Memory B cell (primary cell): Measurements from ENCODE around the gene SH2D3A.

Source experiments
- ATAC-seq: fragments of 150-1000 bp; cut with Tn5 transposase; 2 replicates; pipeline ENCODE4 v1.10.0; 2021; ENCODE audit warnings: low read depth, mild to moderate bottlenecking, moderate library complexity
- DNase-seq, 2 donors: peaks; one replicate each; pipeline ENCODE4 v3.0.0; 2022; ENCODE audit warnings: low spot score in 2 of 2
- H3K27ac Mint-ChIP-seq: one replicate; pipeline ENCODE4 v1.8.0; 2022; ENCODE audit warnings: mild to moderate bottlenecking, moderate library complexity, mixed read lengths
- H3K27me3 Mint-ChIP-seq: one replicate; pipeline ENCODE4 v1.8.0; 2022; ENCODE audit warnings: mixed read lengths
- H3K36me3 Mint-ChIP-seq: one replicate; pipeline ENCODE4 v1.8.0; 2022; ENCODE audit warnings: mild to moderate bottlenecking, mixed read lengths
- H3K4me1 Mint-ChIP-seq: one replicate; pipeline ENCODE4 v1.8.0; 2022; ENCODE audit warnings: mixed read lengths
- H3K4me3 Mint-ChIP-seq: one replicate; pipeline ENCODE4 v1.8.0; 2022; ENCODE audit warnings: mild to moderate bottlenecking, moderate library complexity, mixed read lengths
- H3K9me3 Mint-ChIP-seq: one replicate; pipeline ENCODE4 v1.8.0; 2022; ENCODE audit warnings: mixed read lengths

Gene SH2D3A

GRCh38 chr19:6733338-6734095 lies 33.7 kb downstream of the SH2D3A start:
- Mint-ChIP-seq H3K36me3 (peaks cover 15% of the 10 kb centered on the region), H3K4me1 (peaks cover 24% of the 10 kb centered on the region), H3K9me3 (no peaks in the 10 kb centered on the region), H3K27me3 (no peaks in the 10 kb centered on the region), H3K27ac (no peak overlapping the region), H3K4me3 (no peak overlapping the region)
- no peak for ATAC-seq
- DNase-seq, result no peak

GRCh38 chr19:6732803-6733337 lies 34.4 kb downstream of the SH2D3A start:
- DNase-seq (no peak), ATAC-seq (no peak)
- H3K27ac Mint-ChIP-seq, result no peak overlapping the region
- H3K4me3 Mint-ChIP-seq, result no peak overlapping the region
- peaks cover 15% of the 10 kb centered on the region for H3K36me3 Mint-ChIP-seq
- no peaks in the 10 kb centered on the region for H3K27me3 Mint-ChIP-seq
- peaks cover 23% of the 10 kb centered on the region for H3K4me1 Mint-ChIP-seq
- H3K9me3 Mint-ChIP-seq, result no peaks in the 10 kb centered on the region

- peaks cover 15% of the 10 kb centered on the region for H3K36me3 Mint-ChIP-seq
- ATAC-seq (no peak), DNase-seq (no peak)
- H3K4me3 Mint-ChIP-seq, result no peak overlapping the region
- H3K27me3 Mint-ChIP-seq, result no peaks in the 10 kb centered on the region
- H3K27ac Mint-ChIP-seq, result no peak overlapping the region
- no peaks in the 10 kb centered on the region for H3K9me3 Mint-ChIP-seq
- H3K4me1 Mint-ChIP-seq, result peaks cover 22% of the 10 kb centered on the region
Observed at GRCh38 chr19:6731822-6732221, 35.4 kb downstream of the SH2D3A start.

GRCh38 chr19:6730941-6731670 lies 36.1 kb downstream of the SH2D3A start:
- Mint-ChIP-seq H3K9me3 (no peaks in the 10 kb centered on the region), H3K36me3 (peaks cover 16% of the 10 kb centered on the region), H3K27me3 (no peaks in the 10 kb centered on the region), H3K27ac (no peak overlapping the region), H3K4me3 (no peak overlapping the region), H3K4me1 (peaks cover 19% of the 10 kb centered on the region)
- DNase-seq (no peak), ATAC-seq (no peak)

GRCh38 chr19:6730153-6730804 lies 37.0 kb downstream of the SH2D3A start:
- Mint-ChIP-seq H3K36me3 (peaks cover 16% of the 10 kb centered on the region), H3K4me1 (peaks cover 20% of the 10 kb centered on the region), H3K27ac (no peak overlapping the region), H3K9me3 (no peaks in the 10 kb centered on the region), H3K27me3 (no peaks in the 10 kb centered on the region), H3K4me3 (no peak overlapping the region)
- DNase-seq, result no peak
- ATAC-seq, result peak; percentile 58

GRCh38 chr19:6729573-6730152 lies 37.6 kb downstream of the SH2D3A start:
- Mint-ChIP-seq H3K27me3 (no peaks in the 10 kb centered on the region), H3K4me3 (no peak overlapping the region), H3K4me1 (peaks cover 26% of the 10 kb centered on the region), H3K27ac (no peak overlapping the region), H3K9me3 (no peaks in the 10 kb centered on the region), H3K36me3 (peaks cover 16% of the 10 kb centered on the region)
- DNase-seq (no peak), ATAC-seq (no peak)

- H3K9me3 Mint-ChIP-seq, result no peaks in the 10 kb centered on the region
- peaks cover 37% of the 10 kb centered on the region for H3K4me1 Mint-ChIP-seq
- peak overlapping the region; percentile 24 for H3K4me3 Mint-ChIP-seq
- peaks cover 14% of the 10 kb centered on the region for H3K36me3 Mint-ChIP-seq
- H3K27ac Mint-ChIP-seq, result peak overlapping the region; percentile 46
- H3K27me3 Mint-ChIP-seq, result no peaks in the 10 kb centered on the region
- ATAC-seq (peak; percentile 45), DNase-seq (no peak)
Observed at GRCh38 chr19:6728346-6728745, 38.9 kb downstream of the SH2D3A start.

- Mint-ChIP-seq H3K4me1 (peaks cover 51% of the 10 kb centered on the region), H3K4me3 (no peak overlapping the region), H3K36me3 (peaks cover 1% of the 10 kb centered on the region), H3K27me3 (no peaks in the 10 kb centered on the region), H3K27ac (no peak overlapping the region), H3K9me3 (no peaks in the 10 kb centered on the region)
- ATAC-seq (no peak), DNase-seq (no peak)
Observed at GRCh38 chr19:6725513-6726231, 41.6 kb downstream of the SH2D3A start.

- ATAC-seq, result no peak
- peaks cover 1% of the 10 kb centered on the region for H3K36me3 Mint-ChIP-seq
- H3K4me1 Mint-ChIP-seq, result peaks cover 52% of the 10 kb centered on the region
- H3K9me3 Mint-ChIP-seq, result no peaks in the 10 kb centered on the region
- no peak for DNase-seq
- no peak overlapping the region for H3K27ac Mint-ChIP-seq
- no peaks in the 10 kb centered on the region for H3K27me3 Mint-ChIP-seq
- no peak overlapping the region for H3K4me3 Mint-ChIP-seq
Observed at GRCh38 chr19:6724631-6725492, 42.4 kb downstream of the SH2D3A start.

- ATAC-seq (peak; percentile 51), DNase-seq (peak in 1 of 2 donors; percentile 21)
- peak overlapping the region; percentile 31 for H3K27ac Mint-ChIP-seq
- peak overlapping the region; percentile 74 for H3K4me3 Mint-ChIP-seq
- peaks cover 1% of the 10 kb centered on the region for H3K36me3 Mint-ChIP-seq
- no peaks in the 10 kb centered on the region for H3K27me3 Mint-ChIP-seq
- H3K9me3 Mint-ChIP-seq, result no peaks in the 10 kb centered on the region
- peaks cover 50% of the 10 kb centered on the region for H3K4me1 Mint-ChIP-seq
Observed at GRCh38 chr19:6723738-6724137, 43.5 kb downstream of the SH2D3A start.

- H3K9me3 Mint-ChIP-seq, result no peaks in the 10 kb centered on the region
Observed at GRCh38 chr19:6723108-6723618, 44.1 kb downstream of the SH2D3A start.

GRCh38 chr19:6721773-6722172 lies 45.5 kb downstream of the SH2D3A start:
- Mint-ChIP-seq H3K9me3 (peaks cover 4% of the 10 kb centered on the region), H3K36me3 (peaks cover 7% of the 10 kb centered on the region), H3K27ac (peak overlapping the region; percentile 77), H3K4me1 (peaks cover 50% of the 10 kb centered on the region), H3K4me3 (peak overlapping the region; percentile 57), H3K27me3 (peaks cover 7% of the 10 kb centered on the region)
- DNase-seq (peak in 1 of 2 donors; percentile 42), ATAC-seq (peak; percentile 91)

More at GRCh38 chr19:6723108-6723618, 44.1 kb downstream of the SH2D3A start:
- Mint-ChIP-seq H3K4me3 (peak overlapping the region; percentile 41), H3K27ac (no peak overlapping the region), H3K36me3 (peaks cover 1% of the 10 kb centered on the region), H3K27me3 (no peaks in the 10 kb centered on the region), H3K4me1 (peaks cover 44% of the 10 kb centered on the region)
- no peak for DNase-seq
- no peak for ATAC-seq
